ENCODE results near the gene PGM3.

PGM3 gene

GRCh38 chr6:83167726-83168278 is 25.3 kb downstream of the PGM3 start:
- H3K9me3 Mint-ChIP-seq = no peaks in the 10 kb centered on the region
- no peak overlapping the region for H3K4me3 Mint-ChIP-seq
- H3K4me1 Mint-ChIP-seq = peaks cover 2% of the 10 kb centered on the region
- no peak overlapping the region for H3K27ac Mint-ChIP-seq
- no peak for ATAC-seq (ENCODE audit: low read depth)
- no peak for DNase-seq (ENCODE audit: low spot score in 2 of 2)
- peaks cover 33% of the 10 kb centered on the region for H3K36me3 Mint-ChIP-seq
- H3K27me3 Mint-ChIP-seq = no peaks in the 10 kb centered on the region

- Mint-ChIP-seq H3K9me3 (no peaks in the 10 kb centered on the region), H3K27ac (peak overlapping the region; percentile 43)
Observed at GRCh38 chr6:83160167-83160566, 32.9 kb downstream of the PGM3 start.

GRCh38 chr6:83155794-83156193 is 37.3 kb downstream of the PGM3 start:
- H3K27me3 Mint-ChIP-seq = no peaks in the 10 kb centered on the region
- H3K4me3 Mint-ChIP-seq = no peak overlapping the region
- H3K27ac Mint-ChIP-seq = no peak overlapping the region
- H3K4me1 Mint-ChIP-seq = no peaks in the 10 kb centered on the region
- DNase-seq (ENCODE audit: low spot score in 2 of 2) = no peak
- ATAC-seq (ENCODE audit: low read depth) = no peak
- H3K9me3 Mint-ChIP-seq = no peaks in the 10 kb centered on the region
- H3K36me3 Mint-ChIP-seq = peaks cover 28% of the 10 kb centered on the region

More at GRCh38 chr6:83160167-83160566, 32.9 kb downstream of the PGM3 start:
- Mint-ChIP-seq H3K36me3 (peaks cover 21% of the 10 kb centered on the region), H3K27me3 (no peaks in the 10 kb centered on the region), H3K4me3 (no peak overlapping the region), H3K4me1 (peaks cover 2% of the 10 kb centered on the region)
- ATAC-seq (ENCODE audit: low read depth) (no peak), DNase-seq (ENCODE audit: low spot score in 2 of 2) (no peak)

GRCh38 chr6:83153883-83154521 is 39.1 kb downstream of the PGM3 start:
- ATAC-seq (ENCODE audit: low read depth) (no peak), DNase-seq (ENCODE audit: low spot score in 2 of 2) (no peak)
- H3K9me3 Mint-ChIP-seq = no peaks in the 10 kb centered on the region
- no peak overlapping the region for H3K4me3 Mint-ChIP-seq
- H3K4me1 Mint-ChIP-seq = no peaks in the 10 kb centered on the region
- H3K27ac Mint-ChIP-seq = no peak overlapping the region
- H3K27me3 Mint-ChIP-seq = no peaks in the 10 kb centered on the region
- peaks cover 30% of the 10 kb centered on the region for H3K36me3 Mint-ChIP-seq

- no peaks in the 10 kb centered on the region for H3K27me3 Mint-ChIP-seq
- no peak overlapping the region for H3K27ac Mint-ChIP-seq
- DNase-seq (ENCODE audit: low spot score in 2 of 2) (no peak), ATAC-seq (ENCODE audit: low read depth) (no peak)
- no peak overlapping the region for H3K4me3 Mint-ChIP-seq
- no peaks in the 10 kb centered on the region for H3K9me3 Mint-ChIP-seq
- H3K36me3 Mint-ChIP-seq = peaks cover 30% of the 10 kb centered on the region
- H3K4me1 Mint-ChIP-seq = no peaks in the 10 kb centered on the region
Observed at GRCh38 chr6:83152913-83153312, 40.2 kb downstream of the PGM3 start.

GRCh38 chr6:83151114-83151513 is 42.0 kb downstream of the PGM3 start:
- H3K4me3 Mint-ChIP-seq = no peak overlapping the region
- H3K4me1 Mint-ChIP-seq = no peaks in the 10 kb centered on the region
- DNase-seq (ENCODE audit: low spot score in 2 of 2) = no peak
- H3K9me3 Mint-ChIP-seq = no peaks in the 10 kb centered on the region
- H3K27ac Mint-ChIP-seq = no peak overlapping the region
- ATAC-seq (ENCODE audit: low read depth) = no peak
- no peaks in the 10 kb centered on the region for H3K27me3 Mint-ChIP-seq
- H3K36me3 Mint-ChIP-seq = peaks cover 31% of the 10 kb centered on the region

GRCh38 chr6:83138758-83139157 is 54.3 kb downstream of the PGM3 start:
- ATAC-seq (ENCODE audit: low read depth) = no peak

GRCh38 chr6:83138118-83138722 is 54.8 kb downstream of the PGM3 start:
- DNase-seq (ENCODE audit: low spot score in 2 of 2) = no peak
- Mint-ChIP-seq H3K4me1 (no peaks in the 10 kb centered on the region), H3K4me3 (no peak overlapping the region), H3K27ac (no peak overlapping the region), H3K27me3 (no peaks in the 10 kb centered on the region), H3K9me3 (no peaks in the 10 kb centered on the region), H3K36me3 (peaks cover 21% of the 10 kb centered on the region)
- ATAC-seq (ENCODE audit: low read depth) = no peak

More at GRCh38 chr6:83138758-83139157, 54.3 kb downstream of the PGM3 start:
- peaks cover 25% of the 10 kb centered on the region for H3K36me3 Mint-ChIP-seq
- no peak overlapping the region for H3K27ac Mint-ChIP-seq
- H3K4me1 Mint-ChIP-seq = no peaks in the 10 kb centered on the region
- no peaks in the 10 kb centered on the region for H3K9me3 Mint-ChIP-seq
- no peak overlapping the region for H3K4me3 Mint-ChIP-seq
- no peaks in the 10 kb centered on the region for H3K27me3 Mint-ChIP-seq
- DNase-seq (ENCODE audit: low spot score in 2 of 2) = no peak

- H3K4me3 Mint-ChIP-seq = no peak overlapping the region
- H3K36me3 Mint-ChIP-seq = peaks cover 23% of the 10 kb centered on the region
- no peaks in the 10 kb centered on the region for H3K9me3 Mint-ChIP-seq
- no peaks in the 10 kb centered on the region for H3K27me3 Mint-ChIP-seq
- DNase-seq (ENCODE audit: low spot score in 2 of 2) (no peak), ATAC-seq (ENCODE audit: low read depth) (no peak)
- H3K4me1 Mint-ChIP-seq = no peaks in the 10 kb centered on the region
- H3K27ac Mint-ChIP-seq = no peak overlapping the region
Observed at GRCh38 chr6:83132121-83132520, 60.9 kb downstream of the PGM3 start.

GRCh38 chr6:83127976-83128375 is 65.1 kb downstream of the PGM3 start:
- no peaks in the 10 kb centered on the region for H3K4me1 Mint-ChIP-seq
- no peak overlapping the region for H3K4me3 Mint-ChIP-seq
- no peaks in the 10 kb centered on the region for H3K9me3 Mint-ChIP-seq
- H3K27me3 Mint-ChIP-seq = no peaks in the 10 kb centered on the region
- ATAC-seq (ENCODE audit: low read depth) (no peak), DNase-seq (ENCODE audit: low spot score in 2 of 2) (no peak)
- no peak overlapping the region for H3K27ac Mint-ChIP-seq
- H3K36me3 Mint-ChIP-seq = peaks cover 34% of the 10 kb centered on the region

- Mint-ChIP-seq H3K27ac (no peak overlapping the region), H3K4me3 (no peak overlapping the region), H3K27me3 (no peaks in the 10 kb centered on the region), H3K4me1 (no peaks in the 10 kb centered on the region), H3K9me3 (no peaks in the 10 kb centered on the region), H3K36me3 (peaks cover 34% of the 10 kb centered on the region)
- no peak for ATAC-seq (ENCODE audit: low read depth)
- DNase-seq (ENCODE audit: low spot score in 2 of 2) = no peak
Observed at GRCh38 chr6:83127258-83127657, 65.8 kb downstream of the PGM3 start.

- H3K4me1 Mint-ChIP-seq = no peaks in the 10 kb centered on the region
- H3K4me3 Mint-ChIP-seq = no peak overlapping the region
- DNase-seq (ENCODE audit: low spot score in 2 of 2) = no peak
- H3K36me3 Mint-ChIP-seq = peaks cover 34% of the 10 kb centered on the region
- H3K9me3 Mint-ChIP-seq = no peaks in the 10 kb centered on the region
- no peaks in the 10 kb centered on the region for H3K27me3 Mint-ChIP-seq
- H3K27ac Mint-ChIP-seq = peak overlapping the region; percentile 5
- ATAC-seq (ENCODE audit: low read depth) = no peak
Observed at GRCh38 chr6:83126807-83127206, 66.3 kb downstream of the PGM3 start.

- Mint-ChIP-seq H3K27me3 (no peaks in the 10 kb centered on the region), H3K4me3 (no peak overlapping the region), H3K4me1 (no peaks in the 10 kb centered on the region), H3K36me3 (peaks cover 34% of the 10 kb centered on the region), H3K27ac (peak overlapping the region; percentile 5), H3K9me3 (no peaks in the 10 kb centered on the region)
- ATAC-seq (ENCODE audit: low read depth) (no peak), DNase-seq (ENCODE audit: low spot score in 2 of 2) (no peak)
Observed at GRCh38 chr6:83126223-83126622, 66.8 kb downstream of the PGM3 start.

- DNase-seq (ENCODE audit: low spot score in 2 of 2) (no peak), ATAC-seq (ENCODE audit: low read depth) (no peak)
- no peaks in the 10 kb centered on the region for H3K4me1 Mint-ChIP-seq
- no peak overlapping the region for H3K4me3 Mint-ChIP-seq
- no peaks in the 10 kb centered on the region for H3K9me3 Mint-ChIP-seq
- H3K27me3 Mint-ChIP-seq = no peaks in the 10 kb centered on the region
- H3K27ac Mint-ChIP-seq = no peak overlapping the region
- peaks cover 33% of the 10 kb centered on the region for H3K36me3 Mint-ChIP-seq
Observed at GRCh38 chr6:83125425-83125824, 67.6 kb downstream of the PGM3 start.

GRCh38 chr6:83124553-83124952 is 68.5 kb downstream of the PGM3 start:
- Mint-ChIP-seq H3K36me3 (peaks cover 30% of the 10 kb centered on the region), H3K27ac (peak overlapping the region; percentile 28), H3K4me1 (no peaks in the 10 kb centered on the region), H3K4me3 (no peak overlapping the region), H3K27me3 (no peaks in the 10 kb centered on the region), H3K9me3 (no peaks in the 10 kb centered on the region)
- no peak for ATAC-seq (ENCODE audit: low read depth)
- no peak for DNase-seq (ENCODE audit: low spot score in 2 of 2)
